DOHH2 (cell line): ENCODE data around the gene KRTAP10-5.

ENCODE experiments used
- H3F3A ChIP-seq: fragments of 200-600 bp; sonication (generic), shearing (Covaris generic); 2 replicates; pipeline ENCODE4 v1.6.0; 2016; ENCODE audit warnings: antibody characterized with exemption, mild to moderate bottlenecking; ENCODE audit not compliant: control insufficient read depth, insufficient read depth
- H3K27ac ChIP-seq: fragments of 200-600 bp; sonication (generic); 2 replicates; pipeline ENCODE4 v1.5.1; 2014; ENCODE audit warnings: low read depth, mild to moderate bottlenecking, low read length, moderate library complexity
- H3K27me3 ChIP-seq: fragments of 200-600 bp; sonication (generic); 2 replicates; pipeline ENCODE4 v1.6.1; 2014; ENCODE audit warnings: mild to moderate bottlenecking, low read length, mixed read lengths; ENCODE audit not compliant: control insufficient read depth
- H3K36me3 ChIP-seq: fragments of 200-600 bp; sonication (generic); 2 replicates; pipeline ENCODE4 v1.6.1; 2014; ENCODE audit warnings: mild to moderate bottlenecking, low read length, moderate library complexity, mixed read lengths; ENCODE audit not compliant: control insufficient read depth
- H3K4me1 ChIP-seq: fragments of 200-600 bp; sonication (generic); 2 replicates; pipeline ENCODE4 v1.6.1; 2014; ENCODE audit warnings: mild to moderate bottlenecking, low read length, mixed read lengths; ENCODE audit not compliant: control insufficient read depth
- H3K4me2 ChIP-seq: fragments of 200-600 bp; sonication (generic); 2 replicates; pipeline ENCODE4 v1.6.0; 2014; ENCODE audit warnings: mild to moderate bottlenecking, low read length, moderate library complexity
- H3K4me3 ChIP-seq: fragments of 200-600 bp; sonication (generic); 2 replicates; pipeline ENCODE4 v1.5.1; 2014; ENCODE audit warnings: mild to moderate bottlenecking, low read length, mixed read lengths
- H3K79me2 ChIP-seq: fragments of 200-600 bp; sonication (generic); 2 replicates; pipeline ENCODE4 v1.6.1; 2014; ENCODE audit warnings: mild to moderate bottlenecking, low read length, mixed read lengths; ENCODE audit not compliant: control insufficient read depth
- H3K9me2 ChIP-seq: fragments of 200-600 bp; sonication (generic); replicated peaks from 2 replicates; pipeline ENCODE4 v1.6.1; 2014; ENCODE audit warnings: mild to moderate bottlenecking, low read length, mixed read lengths; ENCODE audit not compliant: control insufficient read depth
- H3K9me3 ChIP-seq: fragments of 200-600 bp; sonication (generic); 2 replicates; pipeline ENCODE4 v1.6.1; 2014; ENCODE audit warnings: antibody characterized with exemption, low read length, mixed read lengths; ENCODE audit not compliant: control insufficient read depth, insufficient read depth
- H4K20me1 ChIP-seq: fragments of 200-600 bp; sonication (generic); 2 replicates; pipeline ENCODE4 v1.6.0; 2014; ENCODE audit warnings: low read depth, mild to moderate bottlenecking, antibody characterized with exemption, low read length, moderate library complexity; ENCODE audit not compliant: control insufficient read depth, insufficient read depth
- CTCF ChIP-seq: fragments of 200-600 bp; sonication (generic); IDR thresholded peaks from one replicate; pipeline ENCODE4 v1.5.1; 2014; ENCODE audit warnings: antibody characterized with exemption, mild to moderate bottlenecking, low read depth, low read length; ENCODE audit not compliant: poor library complexity, severe bottlenecking
- EZH2phosphoT487 ChIP-seq: fragments of 200-600 bp; sonication (generic); IDR thresholded peaks from 2 replicates; pipeline ENCODE4 v1.6.1; 2017; ENCODE audit warnings: borderline replicate concordance, mild to moderate bottlenecking, antibody characterized with exemption, low read length, moderate library complexity, mixed read lengths

KRTAP10-5 gene

GRCh38 chr21:44583800-44584147 is 3.4 kb upstream of the KRTAP10-5 start:
- H3K27me3 ChIP-seq: no peaks in the 10 kb centered on the region
- no peak overlapping the region for H3K4me3 ChIP-seq
- peaks cover 10% of the 10 kb centered on the region; the same call in 1 of the 2 replicates for H3K9me3 ChIP-seq
- H3K36me3 ChIP-seq: no peaks in the 10 kb centered on the region
- H4K20me1 ChIP-seq: no peaks in the 10 kb centered on the region
- no peaks in the 10 kb centered on the region for H3K4me1 ChIP-seq
- H3K79me2 ChIP-seq: no peaks in the 10 kb centered on the region
- no peaks in the 10 kb centered on the region for H3K9me2 ChIP-seq
- no peak for TF ChIP-seq CTCF
- no peak for TF ChIP-seq EZH2phosphoT487
- no peak overlapping the region for H3K27ac ChIP-seq
- no peaks in the 10 kb centered on the region for H3F3A ChIP-seq
- H3K4me2 ChIP-seq: no peak overlapping the region

- Histone ChIP-seq H3K9me3 (peaks cover 10% of the 10 kb centered on the region; the same call in 1 of the 2 replicates), H4K20me1 (no peaks in the 10 kb centered on the region)
Measured at GRCh38 chr21:44583089-44583799, 2.8 kb upstream of the KRTAP10-5 start.

GRCh38 chr21:44582055-44582454 is 1.7 kb upstream of the KRTAP10-5 start:
- H3F3A ChIP-seq: no peaks in the 10 kb centered on the region
- TF ChIP-seq EZH2phosphoT487: no peak
- TF ChIP-seq CTCF: no peak
- no peaks in the 10 kb centered on the region for H3K4me1 ChIP-seq
- no peaks in the 10 kb centered on the region for H3K27me3 ChIP-seq
- H3K9me3 ChIP-seq: peaks cover 13% of the 10 kb centered on the region; the same call in 1 of the 2 replicates
- H3K4me2 ChIP-seq: no peak overlapping the region
- H4K20me1 ChIP-seq: no peaks in the 10 kb centered on the region
- H3K27ac ChIP-seq: no peak overlapping the region
- no peaks in the 10 kb centered on the region for H3K36me3 ChIP-seq
- H3K4me3 ChIP-seq: no peak overlapping the region
- no peaks in the 10 kb centered on the region for H3K9me2 ChIP-seq
- no peaks in the 10 kb centered on the region for H3K79me2 ChIP-seq

More at GRCh38 chr21:44583089-44583799, 2.8 kb upstream of the KRTAP10-5 start:
- Histone ChIP-seq H3F3A (no peaks in the 10 kb centered on the region), H3K4me1 (no peaks in the 10 kb centered on the region), H3K9me2 (no peaks in the 10 kb centered on the region), H3K27ac (no peak overlapping the region), H3K4me3 (no peak overlapping the region), H3K4me2 (no peak overlapping the region), H3K79me2 (no peaks in the 10 kb centered on the region), H3K36me3 (no peaks in the 10 kb centered on the region), H3K27me3 (no peaks in the 10 kb centered on the region)
- TF ChIP-seq EZH2phosphoT487 (no peak), CTCF (no peak)
